Chondrocyte (in vitro differentiated cells): ENCODE measurements around the gene XXYLT1. TPM values are rescaled to one million over a fixed set of nuclear protein-coding genes. Genes with fewer than 3 reads are reported as not detected.

ENCODE experiments used
- DNase-seq: peaks from one replicate; pipeline ENCODE4 v3.0.0; 2021; ENCODE audit warnings: mixed read lengths, low spot score
- H3K27ac Mint-ChIP-seq: one replicate; pipeline ENCODE4 v1.8.0; 2021; ENCODE audit warnings: mild to moderate bottlenecking, moderate library complexity, mixed read lengths; ENCODE audit not compliant: unreplicated experiment
- H3K27me3 Mint-ChIP-seq: 2 replicates; pipeline ENCODE4 v1.8.0; 2021; ENCODE audit warnings: low read depth, mixed read lengths
- H3K36me3 Mint-ChIP-seq: 2 replicates; pipeline ENCODE4 v1.8.0; 2021; ENCODE audit warnings: low read depth, mixed read lengths
- H3K4me1 Mint-ChIP-seq: 2 replicates; pipeline ENCODE4 v1.8.0; 2021; ENCODE audit warnings: low read depth, mild to moderate bottlenecking, mixed read lengths
- H3K4me3 Mint-ChIP-seq: one replicate; pipeline ENCODE4 v1.8.0; 2021; ENCODE audit warnings: mild to moderate bottlenecking, moderate library complexity, mixed read lengths; ENCODE audit not compliant: unreplicated experiment
- H3K9me3 Mint-ChIP-seq: 2 replicates; pipeline ENCODE4 v1.8.0; 2021; ENCODE audit warnings: low read depth, mixed read lengths
- total RNA-seq: library from RNA; stranded (reverse); gene quantifications from 3 replicates; pipeline ENCODE4 v1.2.1, GENCODE V29; 2021
- TF ChIP-seq, protein P1 (sequence below): fragments of 200-600 bp; sonication (generic); IDR thresholded peaks from 2 replicates; pipeline ENCODE4 v1.5.0; 2021; ENCODE audit warnings: antibody characterized with exemption, mild to moderate bottlenecking, moderate library complexity

XXYLT1 gene
- total RNA-seq, 1 donor from 2014 or later, result 32.7 TPM

DNA sequence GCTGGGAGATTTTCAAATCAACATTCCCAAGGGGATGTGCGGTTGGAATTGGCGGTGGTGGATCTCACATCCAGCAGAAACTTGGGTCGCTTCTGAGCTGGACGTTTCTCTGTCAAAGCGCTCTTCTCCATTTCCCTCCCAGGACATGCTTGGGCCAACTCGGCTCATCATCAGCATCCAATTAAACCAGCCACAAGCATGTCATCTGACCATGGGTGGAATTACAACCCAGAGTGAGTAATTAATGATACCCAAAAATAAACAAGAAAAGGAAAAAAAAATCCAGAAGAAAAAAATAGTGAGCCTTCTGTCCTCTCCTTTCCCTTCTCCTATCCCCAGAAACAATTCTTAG is 111.2 kb downstream of the XXYLT1 start:
- H3K9me3 Mint-ChIP-seq, result no peaks in the 10 kb centered on the region
- no peak for DNase-seq
- peak overlapping the region; percentile 3 for H3K27ac Mint-ChIP-seq
- H3K27me3 Mint-ChIP-seq, result no peaks in the 10 kb centered on the region
- no peak overlapping the region for H3K4me3 Mint-ChIP-seq
- TF ChIP-seq, protein P1, sequence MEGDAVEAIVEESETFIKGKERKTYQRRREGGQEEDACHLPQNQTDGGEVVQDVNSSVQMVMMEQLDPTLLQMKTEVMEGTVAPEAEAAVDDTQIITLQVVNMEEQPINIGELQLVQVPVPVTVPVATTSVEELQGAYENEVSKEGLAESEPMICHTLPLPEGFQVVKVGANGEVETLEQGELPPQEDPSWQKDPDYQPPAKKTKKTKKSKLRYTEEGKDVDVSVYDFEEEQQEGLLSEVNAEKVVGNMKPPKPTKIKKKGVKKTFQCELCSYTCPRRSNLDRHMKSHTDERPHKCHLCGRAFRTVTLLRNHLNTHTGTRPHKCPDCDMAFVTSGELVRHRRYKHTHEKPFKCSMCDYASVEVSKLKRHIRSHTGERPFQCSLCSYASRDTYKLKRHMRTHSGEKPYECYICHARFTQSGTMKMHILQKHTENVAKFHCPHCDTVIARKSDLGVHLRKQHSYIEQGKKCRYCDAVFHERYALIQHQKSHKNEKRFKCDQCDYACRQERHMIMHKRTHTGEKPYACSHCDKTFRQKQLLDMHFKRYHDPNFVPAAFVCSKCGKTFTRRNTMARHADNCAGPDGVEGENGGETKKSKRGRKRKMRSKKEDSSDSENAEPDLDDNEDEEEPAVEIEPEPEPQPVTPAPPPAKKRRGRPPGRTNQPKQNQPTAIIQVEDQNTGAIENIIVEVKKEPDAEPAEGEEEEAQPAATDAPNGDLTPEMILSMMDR, result no peak
- no peaks in the 10 kb centered on the region for H3K36me3 Mint-ChIP-seq
- H3K4me1 Mint-ChIP-seq, result peaks cover 28% of the 10 kb centered on the region

DNA sequence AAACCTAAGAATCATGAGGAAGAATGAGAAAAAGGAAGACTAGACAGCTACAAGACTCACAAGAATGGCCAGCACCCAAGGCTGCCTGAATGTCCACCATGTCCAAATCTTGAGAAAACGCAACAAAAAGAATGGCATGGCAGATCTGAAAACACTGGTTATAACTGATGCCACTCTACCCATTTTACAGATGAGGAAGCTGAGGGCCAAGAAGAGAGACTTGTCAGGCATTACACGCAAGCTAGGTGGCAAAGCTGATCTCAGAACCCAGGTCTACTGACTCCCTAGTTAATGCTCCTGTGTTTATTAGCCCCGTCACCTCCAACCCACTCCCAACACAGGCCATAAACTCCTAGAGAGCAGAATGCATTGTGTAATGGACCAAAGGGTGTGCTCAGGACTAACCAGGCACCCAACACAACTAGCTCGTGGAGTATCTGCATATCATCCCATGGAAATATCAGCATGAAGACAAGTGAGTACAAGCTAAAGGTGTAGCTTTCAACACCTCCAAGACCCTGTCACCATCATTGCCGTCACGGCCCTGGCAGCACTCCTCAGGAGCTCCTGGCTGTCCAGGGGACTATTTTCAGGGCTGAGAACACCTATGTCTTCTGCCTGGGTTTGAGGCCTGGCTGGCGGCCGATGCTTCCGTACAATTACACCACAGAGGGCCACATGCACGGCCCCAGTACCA is 111.7 kb downstream of the XXYLT1 start:
- TF ChIP-seq, protein P1, result no peak
- H3K27me3 Mint-ChIP-seq, result no peaks in the 10 kb centered on the region
- H3K27ac Mint-ChIP-seq, result peak overlapping the region; percentile 15
- H3K4me3 Mint-ChIP-seq, result no peak overlapping the region
- no peaks in the 10 kb centered on the region for H3K9me3 Mint-ChIP-seq
- no peaks in the 10 kb centered on the region for H3K36me3 Mint-ChIP-seq
- DNase-seq, result no peak
- H3K4me1 Mint-ChIP-seq, result peaks cover 34% of the 10 kb centered on the region

DNA sequence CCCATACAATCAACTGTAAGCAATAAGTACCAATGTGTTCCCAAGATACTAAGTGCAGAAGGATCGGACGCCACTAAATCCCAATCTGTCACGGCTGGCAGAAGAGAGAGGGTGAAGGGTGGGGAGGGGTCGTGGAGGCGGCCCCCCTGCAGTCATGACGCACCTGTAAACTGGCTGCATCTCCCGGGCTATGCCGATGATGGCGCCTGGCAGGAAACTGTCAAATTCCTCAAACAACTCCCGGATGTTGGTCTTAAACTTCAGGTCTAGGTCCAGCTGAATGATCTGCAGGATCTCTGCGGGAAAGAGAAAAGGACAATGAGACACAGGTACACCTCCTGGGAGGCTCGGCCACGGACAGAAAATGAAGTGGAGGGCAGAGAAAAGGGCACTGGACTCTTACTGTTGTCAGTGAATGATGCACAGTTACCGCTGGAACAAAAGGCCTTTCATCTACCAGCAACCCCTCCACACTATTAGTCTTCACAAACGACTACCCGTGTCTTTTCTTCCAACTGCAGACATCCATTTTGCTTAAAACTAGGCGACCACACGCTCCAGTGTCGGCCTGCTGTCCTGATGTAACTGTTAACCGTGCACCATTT is 114.6 kb downstream of the XXYLT1 start:
- Mint-ChIP-seq H3K9me3 (no peaks in the 10 kb centered on the region), H3K27ac (no peak overlapping the region), H3K27me3 (no peaks in the 10 kb centered on the region), H3K36me3 (no peaks in the 10 kb centered on the region), H3K4me1 (peaks cover 62% of the 10 kb centered on the region), H3K4me3 (no peak overlapping the region)
- TF ChIP-seq, protein P1, result no peak
- DNase-seq, result no peak

DNA sequence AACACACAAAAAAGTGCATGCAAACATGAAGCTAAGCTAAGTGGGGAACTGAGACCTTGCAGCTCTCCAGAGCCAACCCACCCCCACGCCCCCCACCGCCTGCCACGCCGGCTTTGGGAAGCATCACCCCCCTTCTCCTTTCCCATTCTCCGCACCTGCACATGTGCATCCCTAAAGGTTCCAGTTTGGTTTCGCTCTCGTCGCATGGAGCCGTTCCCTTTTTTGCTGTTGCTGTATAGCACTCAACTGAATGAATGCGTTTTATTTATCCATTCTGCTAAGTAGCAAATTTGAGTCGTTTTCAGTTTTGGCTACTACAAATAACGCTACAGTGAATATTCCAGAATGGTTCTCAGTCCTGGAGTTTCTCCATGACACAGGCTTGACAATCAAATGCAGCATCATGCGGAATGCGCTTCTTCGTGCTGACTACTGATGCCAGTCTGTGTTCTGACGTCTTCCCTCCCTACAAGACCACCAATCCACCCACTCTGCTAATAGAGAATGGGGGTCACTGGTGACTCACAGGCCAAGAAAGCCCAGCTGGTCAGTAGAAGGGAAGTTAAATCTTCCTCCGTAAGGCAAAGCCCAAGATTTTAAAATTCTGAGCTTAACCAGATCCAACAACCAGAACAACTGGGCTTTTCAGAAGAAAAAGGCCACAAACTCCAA is 115.3 kb downstream of the XXYLT1 start:
- H3K27me3 Mint-ChIP-seq, result no peaks in the 10 kb centered on the region
- H3K36me3 Mint-ChIP-seq, result no peaks in the 10 kb centered on the region
- H3K9me3 Mint-ChIP-seq, result no peaks in the 10 kb centered on the region
- DNase-seq, result no peak
- TF ChIP-seq, protein P1, result no peak
- H3K27ac Mint-ChIP-seq, result peak overlapping the region; percentile 78
- no peak overlapping the region for H3K4me3 Mint-ChIP-seq
- H3K4me1 Mint-ChIP-seq, result peaks cover 65% of the 10 kb centered on the region

DNA sequence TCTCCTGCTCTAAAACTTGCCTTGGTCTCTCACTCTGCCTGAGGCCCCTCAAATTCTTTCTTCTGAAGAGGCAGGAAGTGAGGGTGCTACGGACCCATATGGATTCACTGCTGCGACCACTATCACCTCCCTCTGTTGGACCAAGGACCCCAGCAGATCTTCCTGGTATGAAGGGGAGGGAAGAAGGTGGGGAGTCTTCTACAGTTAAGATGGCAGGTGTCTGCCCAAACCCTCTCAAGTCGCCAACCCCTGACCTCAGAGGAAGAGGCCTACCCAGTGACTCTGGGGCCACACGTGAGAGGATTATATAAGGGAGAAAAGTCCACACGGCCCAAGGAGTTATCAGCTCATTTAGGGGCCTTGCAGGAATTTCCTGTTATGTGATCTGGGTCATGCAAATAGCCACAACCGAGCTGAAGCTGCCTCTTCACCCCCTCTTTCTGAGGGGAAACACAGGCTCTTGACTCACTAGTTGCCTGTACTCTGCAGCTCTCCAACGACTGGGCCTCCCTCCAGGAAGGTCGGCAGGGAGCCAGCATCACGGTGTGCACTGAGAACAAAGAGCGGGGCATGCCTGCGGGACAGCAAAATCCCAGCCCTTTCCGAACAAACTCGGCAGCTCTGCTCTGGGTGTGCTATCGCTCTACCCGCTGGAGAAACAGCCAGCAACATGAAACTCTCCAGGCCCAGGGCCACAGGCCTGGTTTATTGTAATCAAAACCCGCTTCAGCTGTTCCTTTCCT is 116.0 kb downstream of the XXYLT1 start:
- Mint-ChIP-seq H3K36me3 (no peaks in the 10 kb centered on the region), H3K9me3 (no peaks in the 10 kb centered on the region), H3K27ac (peak overlapping the region; percentile 86), H3K4me3 (peak overlapping the region; percentile 4), H3K4me1 (peaks cover 65% of the 10 kb centered on the region), H3K27me3 (no peaks in the 10 kb centered on the region)
- no peak for DNase-seq
- TF ChIP-seq, protein P1, result no peak
